Stimulated activated CD4-positive, alpha-beta T cell treated with anti-CD3 and anti-CD28 coated beads, Interleukin-12 subunit alpha, Interleukin-12 subunit beta, amount 100 ng/mL, for 48 hours (primary cell): ENCODE results near the gene FAM136A.
"Not testable (repeated sequence)": the region's sequence is repeated elsewhere in the genome, so short reads cannot be mapped to it uniquely, and the experiment has no call there.

ENCODE experiments used
- DNase-seq, 3 donors: peaks; one replicate each; pipeline ENCODE4 v3.0.0-alpha.2; 2020; ENCODE audit warnings: low read depth in 2 of 3, low spot score in 1 of 3

Gene FAM136A

DNA sequence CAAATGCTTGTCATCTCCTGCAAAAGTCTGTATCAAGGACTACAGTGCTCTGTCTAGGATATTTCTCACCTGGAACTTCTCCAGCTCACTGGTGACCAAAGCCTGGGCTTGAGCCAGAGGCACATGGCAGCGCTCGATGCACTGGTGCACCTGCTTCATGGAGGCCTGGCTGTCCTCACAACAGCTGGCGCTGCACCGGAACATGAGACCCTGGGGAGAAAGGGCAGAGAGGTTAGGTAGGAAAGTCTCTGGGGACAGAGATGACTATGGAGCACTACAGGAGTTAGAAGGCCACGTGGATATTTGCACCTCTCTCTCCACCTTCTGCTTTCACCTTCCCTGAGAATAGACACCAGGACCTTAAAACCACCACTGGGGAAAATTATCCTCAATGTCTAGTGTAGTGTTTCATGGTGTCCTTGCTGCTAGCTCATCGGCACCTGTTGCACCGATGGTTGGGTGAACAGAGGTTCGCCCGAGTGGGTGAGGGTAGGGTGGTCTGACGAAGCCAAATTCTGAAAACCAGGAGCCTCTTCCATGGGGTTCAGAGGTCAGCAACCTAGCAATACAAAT is 1.0 kb downstream of the FAM136A start:
- no peak for DNase-seq

DNA sequence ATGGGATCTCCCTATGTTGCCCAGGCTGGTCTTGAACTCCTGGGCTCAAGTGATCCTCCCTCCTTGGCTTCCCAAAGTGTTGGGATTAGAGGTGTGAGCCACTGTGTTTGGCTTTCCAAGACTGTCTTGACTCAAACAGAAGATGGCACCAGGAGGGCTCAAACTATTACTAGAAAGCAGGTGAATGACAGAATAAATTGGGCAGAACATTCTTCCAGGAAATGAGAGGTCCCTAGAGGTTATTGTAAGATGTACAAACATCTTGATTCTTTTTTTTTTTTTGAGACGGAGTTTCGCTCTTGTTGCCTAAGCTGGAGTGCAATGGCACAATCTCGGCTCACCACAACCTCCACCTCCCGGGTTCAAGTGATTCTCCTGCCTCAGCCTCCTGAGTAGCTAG is 4.0 kb downstream of the FAM136A start:
- not testable (repeated sequence) for DNase-seq

DNA sequence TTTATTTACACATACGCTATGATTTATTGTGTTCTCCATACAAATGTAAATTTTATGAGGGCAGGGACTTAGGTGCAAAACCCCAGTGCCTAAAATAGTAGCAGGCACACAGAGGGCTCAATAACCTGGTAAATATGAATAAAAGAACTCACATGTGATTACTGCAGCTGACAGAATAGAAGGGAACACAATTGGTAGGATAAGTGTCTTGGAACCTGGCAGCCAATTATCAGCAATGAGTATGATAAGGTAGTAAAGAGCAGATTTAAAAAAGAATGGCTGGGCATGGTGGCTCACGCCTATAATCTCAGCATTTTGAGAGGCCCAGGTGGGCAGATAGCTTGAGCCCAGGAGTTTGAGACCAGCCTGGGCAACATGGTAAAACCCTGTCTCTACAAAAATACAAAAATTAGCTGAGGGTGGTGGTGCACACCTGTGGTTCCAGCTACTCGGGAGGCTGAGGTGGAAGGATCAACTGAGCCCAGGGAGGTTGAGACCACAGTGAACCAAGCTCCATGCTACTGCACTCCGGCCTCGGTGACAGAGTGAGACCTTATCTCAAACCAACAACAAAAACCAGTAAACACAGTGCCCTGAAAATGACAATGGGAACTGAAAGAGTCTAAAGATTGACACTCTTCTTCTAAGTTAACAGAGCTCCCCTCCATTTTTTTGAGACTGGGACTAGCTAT is 18.2 kb downstream of the FAM136A start:
- no peak for DNase-seq

DNA sequence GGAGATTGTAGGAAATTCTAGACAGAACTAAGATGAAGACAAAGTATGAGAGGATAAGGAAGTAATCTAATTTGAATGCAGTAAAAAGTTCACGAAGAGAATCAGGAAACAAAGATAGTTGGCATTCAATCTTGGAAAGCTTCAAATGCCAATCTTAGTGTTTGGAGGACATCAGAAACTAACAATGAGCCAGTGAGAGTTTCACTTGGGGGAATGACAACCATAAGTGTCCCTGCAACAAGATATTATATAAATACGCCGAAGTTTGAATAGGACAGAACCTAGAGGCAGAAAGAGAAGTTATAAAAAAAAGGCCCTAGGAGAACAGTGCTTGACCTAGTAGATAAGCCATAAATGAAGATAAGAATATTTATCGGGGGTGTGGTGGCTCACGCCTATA is 19.4 kb downstream of the FAM136A start:
- no peak for DNase-seq

DNA sequence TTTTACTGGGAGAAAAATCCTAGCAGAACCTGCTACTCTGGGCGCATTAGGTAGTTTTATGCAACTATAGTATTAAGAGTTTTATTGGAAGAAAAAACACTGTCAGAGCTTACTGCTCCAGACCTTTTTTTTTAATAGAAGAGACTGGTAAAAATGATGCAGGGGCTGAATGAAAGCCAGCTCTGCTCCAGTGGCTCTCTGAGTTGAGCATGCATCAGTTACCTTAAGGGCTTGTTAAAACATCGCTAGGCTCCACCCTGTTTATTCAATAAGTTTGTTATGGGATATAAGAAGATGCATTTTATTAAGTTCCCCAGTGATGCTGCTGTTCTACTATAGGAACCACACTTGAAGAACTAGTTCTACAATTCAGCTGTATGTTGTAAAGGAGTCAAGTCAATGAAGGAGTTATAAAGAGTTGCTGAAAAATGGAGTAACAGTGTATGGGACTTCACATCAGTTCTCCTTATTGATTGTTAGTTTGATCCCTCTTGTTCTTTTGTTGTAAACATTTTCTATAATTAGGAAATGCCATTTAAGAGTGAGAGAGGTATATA is 21.5 kb downstream of the FAM136A start:
- no peak for DNase-seq

DNA sequence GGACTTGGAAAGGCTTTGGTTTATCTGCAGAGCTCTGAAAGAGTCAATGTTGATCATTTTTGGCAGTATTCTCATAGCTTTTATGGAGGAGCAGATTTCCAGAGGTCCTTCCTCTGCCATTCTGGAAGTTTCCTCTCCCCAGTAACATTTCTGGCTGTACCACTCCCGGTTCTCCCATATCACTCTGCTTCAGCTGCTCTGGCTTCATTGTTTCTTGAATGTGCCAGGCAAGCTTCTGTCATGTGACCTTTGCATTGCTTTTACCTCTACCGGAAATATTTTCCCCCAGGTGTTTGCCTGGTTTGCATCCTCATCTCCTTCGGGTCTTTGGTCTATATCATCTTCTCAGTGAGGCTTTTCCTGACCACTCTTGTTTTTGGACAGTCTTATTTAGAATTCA is 31.5 kb downstream of the FAM136A start:
- no peak for DNase-seq

DNA sequence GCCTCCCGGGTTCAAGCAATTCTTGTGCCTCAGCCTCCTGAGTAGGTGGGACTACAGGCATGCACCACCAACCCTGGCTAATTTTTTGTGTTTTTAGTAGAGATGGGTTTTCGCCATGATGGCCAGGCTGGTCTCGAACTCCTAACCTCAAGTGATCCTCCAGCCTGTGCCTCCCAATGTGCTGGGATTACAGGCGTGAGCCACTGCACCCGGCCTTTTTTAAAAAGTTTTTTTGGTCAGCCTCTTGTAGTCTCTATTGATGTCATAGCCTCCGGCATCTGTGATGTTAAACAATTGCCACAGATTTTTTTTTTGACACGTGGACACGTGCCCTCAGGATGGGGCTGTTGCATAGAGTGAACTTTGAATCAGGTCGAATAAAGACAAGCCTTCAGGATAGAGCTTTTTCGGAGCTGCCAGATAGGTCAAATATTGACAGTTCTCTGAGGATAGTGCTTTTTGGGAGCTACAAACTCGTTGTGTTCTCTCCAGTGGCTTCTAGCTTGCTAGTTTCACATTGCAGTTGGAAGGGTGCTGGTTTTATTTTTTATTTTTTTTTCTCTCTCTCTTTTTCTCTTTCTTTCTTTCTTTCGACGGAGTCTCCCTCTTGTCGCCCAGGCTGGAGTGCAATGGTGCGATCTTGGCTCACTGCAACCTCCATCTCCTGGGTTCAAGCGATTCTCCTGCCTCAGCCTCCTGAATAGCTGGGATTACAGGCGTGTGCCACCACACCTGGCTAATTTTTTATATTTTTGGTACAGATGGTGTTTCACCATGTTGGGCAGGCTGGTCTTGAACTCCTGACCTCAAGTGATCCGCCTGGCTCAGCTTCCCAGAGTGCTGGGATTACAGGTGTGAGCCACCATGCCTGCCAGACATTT is 32.2 kb downstream of the FAM136A start:
- DNase-seq: not testable (repeated sequence)

DNA sequence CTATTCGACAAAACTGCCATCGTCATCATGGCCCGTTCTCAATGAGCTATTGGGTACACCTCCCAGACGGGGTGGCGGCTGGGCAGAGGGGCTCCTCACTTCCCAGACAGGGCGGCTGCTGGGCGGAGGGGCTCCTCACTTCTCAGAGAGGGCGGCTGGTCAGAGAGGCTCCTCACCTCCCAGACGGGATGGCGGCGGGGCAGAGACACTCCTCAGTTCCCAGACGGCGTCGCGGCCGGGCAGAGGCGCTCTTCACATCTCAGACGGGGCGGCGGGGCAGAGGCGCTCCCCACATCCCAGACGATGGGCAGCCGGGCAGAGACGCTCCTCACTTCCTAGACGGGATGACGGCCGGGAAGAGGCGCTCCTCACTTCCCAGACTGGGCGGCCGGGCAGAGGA is 34.9 kb downstream of the FAM136A start:
- DNase-seq: not testable (repeated sequence)

DNA sequence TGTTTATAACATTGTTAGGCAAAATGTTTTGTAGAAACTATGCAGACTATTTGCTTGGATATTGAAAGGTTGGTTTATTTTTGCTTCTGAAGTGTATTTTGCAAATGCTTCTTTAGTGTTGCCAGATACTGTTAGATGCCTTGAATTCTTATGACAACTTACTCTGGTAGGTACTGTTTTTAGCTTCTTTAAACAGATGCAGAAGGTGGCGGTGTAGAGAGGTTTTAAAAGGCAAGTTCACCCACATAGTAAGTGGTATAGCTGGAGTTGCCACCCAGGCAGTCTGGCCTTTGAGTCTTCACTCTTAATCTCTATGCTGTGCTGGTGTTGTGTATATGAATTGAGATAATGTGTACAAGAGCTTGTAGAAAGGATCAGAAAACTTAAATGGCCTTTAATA is 40.4 kb downstream of the FAM136A start:
- DNase-seq: no peak

DNA sequence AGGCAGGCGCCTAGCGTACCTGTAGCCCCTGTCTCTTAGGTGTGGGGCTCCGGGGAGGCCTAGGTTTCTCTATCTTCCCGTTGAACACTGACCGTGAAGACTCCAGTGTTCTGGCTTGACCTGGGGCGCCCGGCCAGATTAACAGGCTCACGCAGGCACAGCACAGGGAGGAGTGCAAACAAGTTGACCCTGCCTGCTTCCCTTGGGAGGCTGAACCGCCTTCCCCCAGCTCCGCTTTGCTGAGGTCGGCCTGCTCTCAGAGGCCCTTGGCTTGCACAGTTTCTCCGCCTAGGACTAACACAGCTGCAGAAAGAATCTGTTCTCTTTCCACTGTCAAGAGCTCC is 43.4 kb downstream of the FAM136A start:
- no peak for DNase-seq

DNA sequence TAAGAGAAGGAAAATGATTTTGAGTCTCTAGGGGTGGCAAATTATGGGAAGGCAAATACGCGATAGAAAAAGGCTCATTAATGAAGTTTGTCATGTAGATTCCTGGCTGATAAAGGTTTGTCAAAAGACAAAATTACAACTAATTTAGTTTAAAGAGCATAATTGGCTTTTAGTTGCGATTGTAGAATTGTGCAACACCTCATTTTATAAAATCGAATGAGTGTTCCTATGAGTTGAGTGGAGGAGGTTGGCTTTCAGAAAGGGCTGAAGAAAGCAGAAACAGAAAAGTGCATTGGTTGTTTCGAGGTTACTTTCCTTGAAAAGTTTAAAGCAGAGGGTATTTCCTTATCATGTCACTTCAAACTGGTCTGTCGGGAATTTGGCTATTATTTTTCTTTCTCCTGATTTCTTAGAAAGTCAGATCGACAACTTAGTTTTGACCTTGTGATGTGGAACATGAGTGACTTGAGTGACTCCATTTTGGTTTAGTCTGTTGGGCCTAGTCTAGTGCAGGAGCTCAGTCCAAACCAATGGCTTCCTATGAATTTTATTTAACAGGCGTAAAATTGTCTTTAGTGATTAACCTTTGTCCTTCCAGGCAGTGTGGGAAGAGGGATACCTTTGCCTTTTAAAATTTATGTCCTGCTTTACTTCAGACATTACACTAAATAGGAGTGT is 46.1 kb downstream of the FAM136A start:
- no peak for DNase-seq

DNA sequence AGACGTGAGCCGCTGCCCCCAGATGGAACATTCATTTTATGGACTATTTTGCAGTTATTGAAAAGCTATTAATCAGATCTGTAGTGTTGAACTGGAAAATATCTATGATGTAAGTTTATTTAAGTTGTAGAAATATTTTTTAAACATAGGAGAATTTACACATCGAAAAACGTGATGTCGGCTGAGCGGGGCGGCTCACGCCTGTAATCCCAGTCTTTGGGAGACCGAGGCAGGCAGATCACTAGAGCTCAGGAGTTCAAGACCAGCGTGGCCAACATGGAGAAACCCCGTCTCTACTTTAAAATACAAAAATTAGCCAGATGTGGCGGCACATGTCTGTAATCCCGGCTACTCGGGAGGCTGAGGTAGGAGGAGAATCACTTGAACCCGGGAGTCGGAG is 51.4 kb downstream of the FAM136A start:
- DNase-seq: no peak

DNA sequence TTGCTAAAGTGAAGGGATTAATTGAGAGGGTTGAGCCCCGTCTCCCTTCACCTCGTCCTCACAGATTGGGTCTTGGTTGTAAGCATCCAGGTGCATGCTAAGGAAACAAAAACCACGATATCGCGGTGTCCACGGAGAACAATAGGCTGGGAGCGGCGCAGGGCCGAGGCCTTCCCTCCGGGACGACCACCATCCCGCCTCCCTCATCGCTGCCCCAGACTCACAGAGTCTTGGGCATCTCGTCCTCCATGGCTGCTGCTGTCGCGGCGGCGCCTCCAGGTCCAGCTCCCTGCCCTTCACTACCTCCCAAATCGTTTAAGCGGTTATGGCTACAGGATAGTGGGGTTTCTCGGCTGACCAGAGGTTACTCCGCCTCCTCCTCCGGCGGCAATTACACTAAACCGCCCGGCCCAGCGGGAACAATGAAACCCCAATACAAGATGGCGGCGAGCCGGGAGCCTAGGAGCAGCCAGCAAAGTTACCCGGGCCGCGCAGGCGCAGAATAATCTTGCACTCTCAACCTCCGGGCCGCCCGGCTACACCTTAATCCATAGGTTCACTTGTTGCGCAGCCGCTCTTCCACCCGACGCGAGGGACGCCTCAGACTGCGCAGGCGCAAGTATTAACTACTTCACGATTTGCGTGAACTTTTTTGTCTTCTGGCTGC is 53.6 kb downstream of the FAM136A start, which contains the start of gene TIA1:
Gene TIA1, minus strand, starts transcription at position 448 of the 667 bp plus-strand sequence. Its CDS starts 198 bp downstream, at position 250.
- DNase-seq: peak; percentile 95 to 98 (median 98)

DNA sequence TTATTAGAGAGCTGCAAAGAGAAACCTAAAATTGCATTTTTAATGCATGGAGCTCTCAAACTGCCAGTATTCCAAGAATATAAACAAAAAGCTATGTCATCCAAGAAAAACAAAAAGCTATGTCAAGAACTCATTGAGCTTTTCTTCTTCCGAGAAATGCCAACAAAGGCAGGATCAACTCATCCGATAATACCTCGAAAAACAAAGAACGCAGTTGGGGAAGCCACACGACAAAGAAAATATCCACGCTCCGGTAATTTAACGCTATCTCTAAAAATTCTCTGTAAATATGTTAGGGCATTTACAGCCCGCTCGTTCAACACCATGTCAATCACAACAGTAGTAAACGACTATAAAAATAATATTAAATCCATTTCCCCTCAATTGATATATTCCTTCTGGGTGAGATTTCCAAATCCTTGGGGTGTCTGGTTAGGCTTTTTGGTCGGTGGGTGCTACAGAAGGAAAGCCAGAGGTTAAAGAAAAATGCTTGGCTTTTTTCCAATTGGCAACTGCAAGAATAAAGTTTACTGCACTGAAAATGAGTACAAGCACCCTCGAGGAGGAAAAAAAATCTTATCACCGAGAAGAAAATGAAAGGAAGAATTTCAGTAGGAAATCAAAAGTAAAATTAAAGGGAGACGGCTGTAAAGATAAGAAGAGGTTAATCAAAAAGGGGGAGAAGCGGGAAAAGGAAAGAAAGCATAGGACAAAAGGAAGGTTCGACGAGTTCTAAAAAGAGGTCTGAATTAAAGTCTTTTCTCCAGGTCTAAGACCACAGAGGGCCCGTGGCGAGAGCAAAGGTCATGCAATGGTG is 54.3 kb downstream of the FAM136A start:
- no peak for DNase-seq
